H1 (cell line): Measurements from ENCODE around the gene BTN2A1. TPM values are rescaled to one million over a fixed set of nuclear protein-coding genes. Genes with fewer than 3 reads are reported as not detected.

Experiments
- CTCF ChIA-PET: fragments of 300-600 bp; sonication (Branson Sonifier 250); formaldehyde crosslinking; loops from one replicate; lab custom pipeline; 2021; ENCODE audit not compliant: partially characterized antibody; lab: Charles Lee
- POLR2A ChIA-PET: fragments of 300-600 bp; sonication (Branson Sonifier 250); formaldehyde crosslinking; loops from one replicate; lab custom pipeline; 2021; ENCODE audit warnings: inconsistent platforms; ENCODE audit not compliant: partially characterized antibody; lab: Charles Lee
- DNase-seq, 2 experiments: peaks; one replicate each; pipeline versions ENCODE4 v3.0.0 to v3.0.0-alpha.2; 2010 to 2022; ENCODE audit warnings: low spot score in 2 of 2, low read depth in 1 of 2, mixed read lengths in 1 of 2
- FAIRE-seq: peaks from 2 replicates; lab custom pipeline; 2011; peaks lifted over from hg19 to GRCh38; lab: Jason Lieb, UNC
- H2AFZ ChIP-seq: 2 replicates; pipeline ENCODE4 v1.8.1; 2012; ENCODE audit warnings: low read length, inconsistent platforms
- H2AK5ac ChIP-seq: 2 replicates; pipeline ENCODE4 v1.6.1; 2013; ENCODE audit warnings: low read depth, low read length
- H2BK120ac ChIP-seq: replicated peaks from 2 replicates; pipeline ENCODE3; 2013; ENCODE audit warnings: low read depth, low read length, inconsistent platforms
- H2BK12ac ChIP-seq: 2 replicates; pipeline ENCODE4 v1.6.1; 2013; ENCODE audit warnings: low read depth, low read length
- H2BK15ac ChIP-seq: 2 replicates; pipeline ENCODE4 v1.6.1; 2013; ENCODE audit warnings: low read length
- H2BK20ac ChIP-seq: 2 replicates; pipeline ENCODE4 v1.6.1; 2013; ENCODE audit warnings: low read length
- H2BK5ac ChIP-seq: 2 replicates; pipeline ENCODE4 v1.6.1; 2013; ENCODE audit warnings: low read depth, low read length
- H3K14ac ChIP-seq: 2 replicates; pipeline ENCODE4 v1.6.1; 2013; ENCODE audit warnings: inconsistent platforms; ENCODE audit not compliant: insufficient read length
- H3K18ac ChIP-seq: 2 replicates; pipeline ENCODE4 v1.6.1; 2013; ENCODE audit warnings: low read length; ENCODE audit errors: extremely low read depth
- H3K23ac ChIP-seq: 2 replicates; pipeline ENCODE4 v1.6.1; 2013; ENCODE audit warnings: inconsistent platforms; ENCODE audit not compliant: insufficient read length
- H3K23me2 ChIP-seq: 2 replicates; pipeline ENCODE4 v1.6.1; 2013; ENCODE audit warnings: low read depth, low read length
- H3K27ac ChIP-seq: 2 replicates; pipeline ENCODE4 v1.6.1; 2011; ENCODE audit warnings: low read depth, low read length, inconsistent platforms
- H3K27me3 ChIP-seq, 4 experiments: replicated peaks in 1 of 4; 1 replicate in 1 of 4; 2 replicates in 3 of 4; pipeline versions ENCODE4 v1.6.1 to v1.8.1; 2011 to 2013; ENCODE audit warnings: low read length in 3 of 4, mild to moderate bottlenecking in 3 of 4, inconsistent platforms in 2 of 4, mixed read lengths in 2 of 4, moderate library complexity in 1 of 4; ENCODE audit not compliant: control insufficient read depth in 3 of 4, insufficient read depth in 3 of 4; ENCODE audit errors: extremely low read depth in 1 of 4
- H3K36me3 ChIP-seq, 4 experiments: 2 replicates each; pipeline versions ENCODE4 v1.6.1 to v1.8.1; 2011 to 2013; ENCODE audit warnings: mild to moderate bottlenecking in 4 of 4, low read length in 3 of 4, moderate library complexity in 2 of 4, control low read depth in 1 of 4, inconsistent platforms in 1 of 4; ENCODE audit not compliant: insufficient read depth in 4 of 4, control insufficient read depth in 2 of 4
- H3K4ac ChIP-seq: replicated peaks from 2 replicates; pipeline ENCODE3; 2013; ENCODE audit warnings: low read length, low read depth, mixed read lengths, inconsistent platforms; ENCODE audit not compliant: insufficient read length
- H3K4me1 ChIP-seq, 4 experiments: replicated peaks in 1 of 4; 1 replicate in 1 of 4; 2 replicates in 3 of 4; pipeline versions ENCODE4 v1.6.1 to v1.8.1; 2011 to 2013; ENCODE audit warnings: low read length in 3 of 4, inconsistent platforms in 2 of 4, mixed read lengths in 1 of 4; ENCODE audit not compliant: insufficient read depth in 4 of 4, control insufficient read depth in 3 of 4
- H3K4me2 ChIP-seq, 2 experiments: 2 replicates each; pipeline versions ENCODE4 v1.6.1 to v1.8.1; 2011 to 2013; ENCODE audit warnings: low read depth in 2 of 2, low read length in 2 of 2, control low read depth in 1 of 2, inconsistent platforms in 1 of 2, mild to moderate bottlenecking in 1 of 2; ENCODE audit not compliant: insufficient read depth in 1 of 2
- H3K4me3 ChIP-seq, 4 experiments: fragments of 200-600, 300-600 bp in 1 of 4; sonication (generic), shearing (Covaris generic), sonication (Bioruptor Twin) in 1 of 4; 2 replicates each; pipeline versions ENCODE4 v1.5.1 to v1.8.1; 2011 to 2016; ENCODE audit warnings: low read length in 4 of 4, low read depth in 3 of 4, control low read depth in 2 of 4, inconsistent platforms in 2 of 4, mild to moderate bottlenecking in 2 of 4, mixed read lengths in 1 of 4, moderate library complexity in 1 of 4; ENCODE audit not compliant: insufficient read depth in 2 of 4; ENCODE audit errors: extremely low read depth in 1 of 4
- H3K56ac ChIP-seq: replicated peaks from 2 replicates; pipeline ENCODE3; 2013; ENCODE audit warnings: low read depth, mild to moderate bottlenecking, mixed read lengths, low read length, inconsistent platforms; ENCODE audit not compliant: insufficient read length
- H3K79me1 ChIP-seq: 2 replicates; pipeline ENCODE4 v1.6.1; 2013; ENCODE audit warnings: low read depth, low read length, control low read depth
- H3K79me2 ChIP-seq, 2 experiments: 2 replicates each; pipeline versions ENCODE4 v1.6.1 to v1.8.1; 2012 to 2013; ENCODE audit warnings: low read length in 2 of 2, mild to moderate bottlenecking in 2 of 2, inconsistent platforms in 1 of 2; ENCODE audit not compliant: insufficient read depth in 2 of 2, control insufficient read depth in 1 of 2
- H3K9ac ChIP-seq, 4 experiments: replicated peaks in 1 of 4; 1 replicate in 1 of 4; 2 replicates in 3 of 4; pipeline versions ENCODE4 v1.6.1 to v1.8.1; 2011 to 2013; ENCODE audit warnings: low read depth in 3 of 4, low read length in 3 of 4, control low read depth in 2 of 4, mild to moderate bottlenecking in 2 of 4, moderate library complexity in 2 of 4, inconsistent platforms in 1 of 4; ENCODE audit errors: extremely low read depth in 1 of 4
- H3K9me3 ChIP-seq, 2 experiments: 2 replicates each; pipeline versions ENCODE4 v1.6.1 to v1.8.1; 2012 to 2013; ENCODE audit warnings: mild to moderate bottlenecking in 2 of 2, moderate library complexity in 2 of 2, control low read depth in 1 of 2, inconsistent platforms in 1 of 2, low read depth in 1 of 2, low read length in 1 of 2, mixed read lengths in 1 of 2; ENCODE audit not compliant: insufficient read depth in 2 of 2
- H4K20me1 ChIP-seq, 2 experiments: replicated peaks in 1 of 2; 2 replicates each; pipeline versions ENCODE3 to v1.8.1; 2011 to 2013; ENCODE audit warnings: inconsistent platforms in 2 of 2, low read length in 2 of 2, mild to moderate bottlenecking in 1 of 2; ENCODE audit not compliant: insufficient read depth in 2 of 2, control insufficient read depth in 1 of 2
- H4K5ac ChIP-seq: 2 replicates; pipeline ENCODE4 v1.6.1; 2013; ENCODE audit warnings: low read length, low read depth, mixed read lengths, inconsistent platforms; ENCODE audit not compliant: insufficient read length
- H4K8ac ChIP-seq: 2 replicates; pipeline ENCODE4 v1.8.0; 2013; ENCODE audit warnings: mild to moderate bottlenecking, moderate library complexity, low read length, inconsistent platforms; ENCODE audit not compliant: insufficient read depth; ENCODE audit errors: extremely low read depth
- H4K91ac ChIP-seq: replicated peaks from 2 replicates; pipeline ENCODE3; 2013; ENCODE audit warnings: low read length, mixed read lengths, inconsistent platforms; ENCODE audit not compliant: insufficient read length
- FOSL1 ChIP-seq: IDR thresholded peaks from 2 replicates; pipeline ENCODE4 v1.6.1; 2011; ENCODE audit warnings: mild to moderate bottlenecking, low read depth, low read length, moderate library complexity; ENCODE audit not compliant: insufficient read depth
- JUND ChIP-seq: IDR thresholded peaks from 2 replicates; pipeline ENCODE4 v1.6.1; 2011; ENCODE audit warnings: mild to moderate bottlenecking, improper control_type of control experiment, low read length
- KDM1A ChIP-seq: fragments of 200-600, 300-600 bp; sonication (generic); IDR thresholded peaks from 2 replicates; pipeline ENCODE4 v1.7.1; 2016; ENCODE audit warnings: mild to moderate bottlenecking, low read length, borderline replicate concordance
- NRF1 ChIP-seq: IDR thresholded peaks from 2 replicates; pipeline ENCODE4 v1.6.1; 2011; ENCODE audit warnings: mild to moderate bottlenecking, low read depth, low read length, improper control_type of control experiment
- PHF8 ChIP-seq: fragments of 200-600 bp; sonication (generic); conservative IDR thresholded peaks from 2 replicates; pipeline ENCODE4 v1.7.1; 2012; ENCODE audit warnings: low read depth, mild to moderate bottlenecking, inconsistent platforms, low read length, moderate library complexity
- RNF2 ChIP-seq: fragments of 200-900, 300-1000 bp; sonication (generic); IDR thresholded peaks from 2 replicates; pipeline ENCODE4 v1.7.1; 2016; ENCODE audit warnings: borderline replicate concordance, low read depth, mild to moderate bottlenecking, antibody characterized with exemption, low read length; ENCODE audit not compliant: poor library complexity, severe bottlenecking; ENCODE audit errors: missing control alignments
- SIN3A ChIP-seq, 2 experiments: IDR thresholded peaks in 1 of 2; conservative IDR thresholded peaks in 1 of 2; 2 replicates each; pipeline ENCODE4 v1.6.1; 2011 to 2012; ENCODE audit warnings: low read length in 2 of 2, improper control_type of control experiment in 1 of 2, low read depth in 1 of 2, mild to moderate bottlenecking in 1 of 2
- SRF ChIP-seq: IDR thresholded peaks from 2 replicates; pipeline ENCODE4 v1.6.1; 2011; ENCODE audit warnings: mild to moderate bottlenecking, low read depth, low read length, moderate library complexity
- WGBS, 2 experiments: shearing (Covaris generic) in 1 of 2; methylation state at CpG; one replicate each; pipeline versions ENCODE4 v1.1.6 to v1.1.7; 2013 to 2015; ENCODE audit warnings: low lambda C conversion rate in 2 of 2, mixed read lengths in 2 of 2, inconsistent platforms in 1 of 2, low coverage in 1 of 2, missing lambda C conversion rate in 1 of 2; ENCODE audit not compliant: insufficient replicate concordance in 2 of 2, insufficient coverage in 1 of 2, insufficient read length in 1 of 2; ENCODE audit errors: extremely low coverage in 1 of 2, missing lambda C conversion rate in 1 of 2; 5-methylcytosine and 5-hydroxymethylcytosine counted together
- polyA plus RNA-seq, 7 experiments: library from polyadenylated mRNA; depleted of rRNA in 3 of 7; stranded (reverse) in 5 of 7; unstranded in 2 of 7; fragments of >200 nt in 5 of 7; fragments of 200-250 nt in 2 of 7; gene quantifications; 1 replicate in 5 of 7; 2 replicates in 1 of 7; 4 replicates in 1 of 7; pipeline versions ENCODE4 v1.2.1 to v1.2.3, GENCODE V29; 2011 to 2013; ENCODE audit warnings: missing spikeins in 2 of 7, mixed read lengths in 2 of 7
- total RNA-seq: library from RNA; stranded (reverse); fragmentation: NEBNext Ultra II Directional; extraction: Animal tissue kit (Norgen Biotek cat#: 25700); gene quantifications from 2 replicates; pipeline ENCODE4 v1.2.1, GENCODE V29; 2021

The BTN2A1 gene
- total and polyA plus RNA-seq, 2 of the 8 experiments (the other 6 are each of a cell fraction or from before 2014, with no cell fraction given) = 8.7 to 11.0 TPM

DNA sequence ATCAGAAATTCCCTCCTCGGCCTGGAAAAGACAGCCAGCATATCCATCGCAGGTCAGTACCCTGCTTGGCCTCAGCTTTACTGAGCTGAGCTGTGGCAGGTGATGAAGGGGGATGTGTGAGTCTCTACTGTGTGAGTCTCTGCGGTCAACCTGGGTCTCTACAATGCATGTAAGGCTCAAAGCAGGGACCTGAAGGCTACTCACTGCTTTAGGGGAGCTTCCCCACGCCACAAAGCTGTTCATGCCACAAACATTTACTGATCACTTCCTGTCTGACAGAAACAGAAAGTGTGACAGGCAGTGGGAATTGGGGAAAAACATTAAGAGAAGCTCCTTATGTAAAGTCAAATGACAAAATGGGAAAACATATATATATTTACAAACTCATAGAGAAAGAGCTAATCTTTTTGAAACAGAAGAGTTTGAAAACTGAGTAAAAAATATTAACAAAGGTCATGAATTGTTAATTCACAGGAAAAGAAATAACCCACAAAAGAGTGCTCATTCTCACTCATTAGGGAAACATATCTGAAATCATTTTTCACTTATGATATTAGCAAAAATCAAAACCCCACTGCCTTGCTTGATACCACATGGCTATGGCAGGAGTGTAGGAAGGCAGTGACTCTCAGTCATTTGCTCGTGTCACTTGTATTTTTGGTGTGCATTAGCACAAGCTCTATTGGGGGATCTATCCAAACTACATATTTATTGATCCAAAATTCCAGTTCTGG lies 11.7 kb upstream of the BTN2A1 start:
- DNase-seq = no peak
- H4K91ac ChIP-seq = no peak overlapping the region
- no peaks in the 10 kb centered on the region for H3K4me1 ChIP-seq
- no peak overlapping the region for H2BK12ac ChIP-seq
- H3K23me2 ChIP-seq = no peaks in the 10 kb centered on the region
- POLR2A ChIA-PET = interaction anchor here (1.4 kb wide), 2 partner anchors 10 to 22 kb away, joined by 3 to 4 read pairs; no protein-coding TSS in a partner anchor
- H3K56ac ChIP-seq = no peak overlapping the region
- no peak overlapping the region for H3K23ac ChIP-seq
- H4K5ac ChIP-seq = no peak overlapping the region
- H3K27me3 ChIP-seq = no peaks in the 10 kb centered on the region
- H2BK120ac ChIP-seq = no peak overlapping the region
- H3K79me1 ChIP-seq = no peaks in the 10 kb centered on the region
- H4K8ac ChIP-seq = no peak overlapping the region
- no peak overlapping the region for H3K4me2 ChIP-seq
- H3K4me3 ChIP-seq = no peak overlapping the region
- no peaks in the 10 kb centered on the region for H4K20me1 ChIP-seq
- 72% methylated on average over 5 of the region's 5 CpGs; no CpG with 5 or more reads in 1 of the 2 experiments for WGBS, 2 experiments
- no peaks in the 10 kb centered on the region for H3K36me3 ChIP-seq
- no peak overlapping the region for H3K27ac ChIP-seq
- TF ChIP-seq RNF2 (no peak), FOSL1 (no peak), JUND (no peak), PHF8 (no peak), SIN3A (conservative IDR thresholded peaks at IDR 0.05 in 1 of 2, IDR thresholded peaks at IDR 0.05 in 1 of 2; ENCODE audit: low read depth in 1 of 2, low read length in 2 of 2) (no peak), SRF (no peak), NRF1 (no peak), KDM1A (no peak)
- TF ChIP-seq, all 59 proteins: peak for 0
- H3K79me2 ChIP-seq = no peaks in the 10 kb centered on the region
- CTCF ChIA-PET = interaction anchor here (0.9 to 1.1 kb wide), 5 partner anchors 8 to 105 kb away, joined by 3 to 4 read pairs (median 4); no protein-coding TSS in a partner anchor
- FAIRE-seq = no peak
- H2AK5ac ChIP-seq = no peak overlapping the region
- H2AFZ ChIP-seq = no peak overlapping the region
- H2BK5ac ChIP-seq = no peak overlapping the region
- no peak overlapping the region for H3K18ac ChIP-seq
- no peaks in the 10 kb centered on the region for H3K9me3 ChIP-seq
- no peak overlapping the region for H2BK20ac ChIP-seq
- no peak overlapping the region for H3K4ac ChIP-seq
- no peak overlapping the region for H3K9ac ChIP-seq
- H2BK15ac ChIP-seq = no peak overlapping the region
- no peak overlapping the region for H3K14ac ChIP-seq
